GM18498 (cell line): ENCODE results near the gene KIF1C.

Experiments used
- ATAC-seq: cut with Tn5 transposase; IDR thresholded peaks from one replicate; pipeline ENCODE4 v1.9.1; 2021; ENCODE audit warnings: mild to moderate bottlenecking, moderate library complexity; ENCODE audit not compliant: unreplicated experiment

Gene KIF1C

DNA sequence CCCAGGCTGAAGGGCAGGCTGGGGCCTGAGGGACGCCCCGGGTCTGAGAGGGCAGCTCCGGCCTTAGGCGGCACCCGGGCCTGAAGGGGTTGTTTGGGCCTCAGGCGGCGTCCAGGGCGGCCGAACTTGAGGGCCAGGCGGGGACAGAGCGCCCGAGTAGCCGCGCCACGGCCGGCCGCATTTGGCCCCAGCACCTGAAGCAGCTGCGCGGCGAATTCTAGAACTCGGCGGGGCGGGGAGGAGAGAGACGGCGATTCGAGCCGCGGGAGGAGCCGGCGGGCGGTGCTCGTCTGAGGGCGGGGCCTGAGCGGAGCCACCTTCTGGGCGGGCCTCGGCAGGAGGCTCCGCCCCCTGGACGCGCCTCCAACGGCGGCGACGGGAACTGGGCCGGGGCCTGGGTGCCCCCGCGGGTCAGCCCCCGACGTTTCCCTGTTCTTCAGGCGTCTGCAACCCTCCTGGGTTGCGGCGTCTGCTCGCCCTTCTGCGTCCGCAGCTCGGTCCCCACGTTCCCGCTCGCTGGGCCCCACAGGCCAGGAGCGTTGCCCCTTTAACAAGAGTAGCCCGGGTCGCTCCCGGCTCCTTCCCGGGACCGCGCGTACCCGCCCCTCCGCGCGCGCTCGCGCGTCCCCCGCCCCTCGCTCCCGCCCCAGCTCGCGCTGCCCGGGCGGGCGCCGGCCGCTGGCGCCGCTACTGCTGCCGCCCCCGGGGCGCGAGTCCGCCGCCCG, at the start of gene KIF1C, which contains the start of gene INCA1:
Gene KIF1C (plus strand): TSS at position 649 of the 725 bp plus-strand sequence. CDS start 2,297 bp downstream, outside the sequence.
Gene INCA1 (minus strand): TSS at position 221 of the 725 bp plus-strand sequence. CDS start 3,085 bp downstream, outside the sequence.
- ATAC-seq = peak; percentile 88

DNA sequence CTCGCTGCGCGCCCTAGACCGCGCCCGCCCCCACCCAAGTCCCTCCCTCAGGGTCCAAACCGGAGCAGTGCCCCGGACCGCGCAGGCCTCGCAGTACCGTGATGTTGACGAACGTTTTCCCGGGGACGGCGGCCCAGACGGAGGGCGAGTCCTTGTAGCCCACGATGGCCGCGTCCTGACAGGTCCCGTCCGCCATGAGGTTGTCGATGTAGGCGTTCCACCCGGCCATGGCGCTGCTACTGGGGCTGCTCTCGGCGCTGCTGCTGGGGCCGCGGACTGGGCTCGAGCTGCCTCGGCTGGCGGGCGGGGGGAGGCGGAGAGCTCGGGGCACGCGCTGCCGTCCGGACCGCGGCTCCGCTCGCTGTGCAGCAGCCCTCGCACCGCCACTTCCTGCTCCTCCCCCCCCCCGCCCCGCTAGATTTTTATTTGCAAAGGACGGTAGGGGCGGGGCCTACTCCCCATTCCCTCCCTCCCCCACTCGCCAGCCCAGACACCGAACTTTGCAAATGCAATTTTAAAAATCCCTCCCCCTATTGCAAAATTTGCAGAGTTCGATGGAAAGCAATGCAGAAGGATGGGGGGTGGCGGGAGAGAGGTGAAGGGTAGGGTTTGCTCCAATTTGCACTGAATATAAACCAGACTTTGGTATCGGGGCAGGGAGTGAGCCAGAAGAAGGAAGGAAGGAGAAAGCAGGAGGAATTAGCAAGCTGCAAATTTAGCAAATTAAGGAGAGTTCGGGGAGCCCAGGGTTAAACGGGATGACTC, 49.4 kb upstream of the KIF1C start, which contains the start of gene PFN1:
Gene PFN1 (minus strand): TSS at position 365 of the 765 bp plus-strand sequence. CDS start 136 bp downstream, at position 229.
- peak; percentile 20 for ATAC-seq

- ATAC-seq = peak; percentile 37
Observed at GRCh38 chr17:4948931-4949320, 48.8 kb upstream of the KIF1C start.

DNA sequence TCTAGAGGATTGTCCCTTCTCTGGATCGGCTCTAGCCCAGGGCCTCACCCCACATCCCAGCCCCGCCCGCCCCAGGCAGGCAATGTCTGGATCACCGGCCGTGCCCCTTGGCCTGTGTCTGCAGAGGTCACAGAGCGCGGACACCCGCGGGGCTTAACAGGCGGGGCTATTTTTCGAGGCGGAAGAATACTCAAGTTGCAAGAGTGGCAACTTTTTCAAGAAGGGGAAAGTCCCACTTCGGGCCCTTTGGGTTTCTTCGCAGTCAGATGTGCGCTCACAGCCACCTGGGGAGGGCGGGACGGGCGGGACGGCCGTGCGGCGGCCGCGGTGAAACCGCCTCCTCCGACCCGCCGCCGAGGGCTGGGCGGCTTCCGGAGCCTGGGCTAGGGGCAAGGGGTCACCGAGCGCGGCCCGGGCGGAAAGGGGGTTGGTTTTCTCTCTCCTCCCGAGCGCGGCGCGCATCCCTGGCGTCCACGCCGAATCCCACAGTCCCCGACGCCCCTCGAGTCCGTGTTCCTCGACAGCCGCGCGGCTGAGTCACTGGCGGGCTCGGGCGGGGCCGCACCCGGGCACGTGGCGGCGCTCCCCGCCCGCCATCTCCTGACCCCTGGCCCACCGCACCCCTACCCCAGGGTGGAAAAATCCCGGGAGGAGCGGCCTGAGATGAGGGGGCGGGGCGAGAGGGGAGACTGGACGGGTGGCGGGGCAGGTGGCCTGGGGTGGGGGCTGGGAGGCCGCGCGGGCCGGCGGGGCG, 48.3 kb upstream of the KIF1C start:
- ATAC-seq = peak; percentile 36

GRCh38 chr17:4950075-4950745, 47.5 kb upstream of the KIF1C start:
- peak; percentile 3 for ATAC-seq

DNA sequence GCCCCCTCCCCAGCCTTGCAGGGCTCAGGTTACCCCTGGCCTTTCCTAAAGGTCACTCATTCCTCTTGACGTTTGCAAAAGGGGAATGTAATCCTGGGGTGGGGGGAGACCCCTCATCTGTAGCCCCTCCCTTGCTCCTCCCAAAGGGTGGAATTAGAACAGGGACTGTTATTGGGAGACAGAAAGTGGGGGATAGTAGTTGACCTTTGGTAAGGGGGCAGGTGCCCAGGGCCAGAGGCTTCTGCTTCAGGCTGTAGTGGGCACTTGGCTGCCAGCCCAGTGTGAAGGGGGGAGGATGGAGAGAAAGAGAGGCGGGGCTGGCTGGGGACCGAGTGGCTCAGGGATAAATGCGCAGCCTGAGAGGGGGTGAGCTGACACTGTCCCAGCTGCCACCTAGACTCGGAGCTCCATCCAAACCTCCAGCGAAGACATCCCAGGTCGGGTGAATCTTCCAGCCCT, 47.0 kb upstream of the KIF1C start, which contains the start of gene ENO3:
Gene ENO3 (plus strand): TSS at position 374 of the 459 bp plus-strand sequence. CDS start 711 bp downstream, outside the sequence.
- ATAC-seq = no peak

DNA sequence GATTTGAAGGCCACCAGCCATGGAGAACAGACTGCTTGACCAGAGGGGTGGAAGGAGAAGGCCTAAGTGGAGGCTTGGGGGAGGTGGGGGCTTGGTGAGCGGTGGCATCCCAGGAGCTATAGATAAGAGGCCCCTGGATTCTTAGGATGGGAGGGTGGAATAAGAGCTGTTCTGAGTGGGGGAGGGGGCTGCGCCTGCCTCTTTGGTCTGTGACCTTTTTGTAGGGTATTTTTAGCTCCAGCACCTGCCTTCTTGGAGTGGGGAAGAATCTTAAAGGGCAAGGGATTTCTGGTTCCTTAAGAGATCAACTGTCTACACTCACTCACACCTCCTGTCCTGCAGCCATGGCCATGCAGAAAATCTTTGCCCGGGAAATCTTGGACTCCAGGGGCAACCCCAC, 46.3 kb upstream of the KIF1C start:
- no peak for ATAC-seq

GRCh38 chr17:4953451-4953961, 44.2 kb upstream of the KIF1C start:
- no peak for ATAC-seq

DNA sequence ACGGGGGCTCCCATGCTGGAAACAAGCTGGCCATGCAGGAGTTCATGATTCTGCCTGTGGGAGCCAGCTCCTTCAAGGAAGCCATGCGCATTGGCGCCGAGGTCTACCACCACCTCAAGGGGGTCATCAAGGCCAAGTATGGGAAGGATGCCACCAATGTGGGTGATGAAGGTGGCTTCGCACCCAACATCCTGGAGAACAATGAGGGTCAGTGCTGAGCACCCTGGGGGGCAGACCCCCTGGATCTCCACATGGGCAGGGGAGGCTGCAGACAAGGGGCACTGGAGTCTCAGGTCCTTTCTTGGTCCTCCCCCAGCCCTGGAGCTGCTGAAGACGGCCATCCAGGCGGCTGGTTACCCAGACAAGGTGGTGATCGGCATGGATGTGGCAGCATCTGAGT, 42.7 kb upstream of the KIF1C start:
- no peak for ATAC-seq

DNA sequence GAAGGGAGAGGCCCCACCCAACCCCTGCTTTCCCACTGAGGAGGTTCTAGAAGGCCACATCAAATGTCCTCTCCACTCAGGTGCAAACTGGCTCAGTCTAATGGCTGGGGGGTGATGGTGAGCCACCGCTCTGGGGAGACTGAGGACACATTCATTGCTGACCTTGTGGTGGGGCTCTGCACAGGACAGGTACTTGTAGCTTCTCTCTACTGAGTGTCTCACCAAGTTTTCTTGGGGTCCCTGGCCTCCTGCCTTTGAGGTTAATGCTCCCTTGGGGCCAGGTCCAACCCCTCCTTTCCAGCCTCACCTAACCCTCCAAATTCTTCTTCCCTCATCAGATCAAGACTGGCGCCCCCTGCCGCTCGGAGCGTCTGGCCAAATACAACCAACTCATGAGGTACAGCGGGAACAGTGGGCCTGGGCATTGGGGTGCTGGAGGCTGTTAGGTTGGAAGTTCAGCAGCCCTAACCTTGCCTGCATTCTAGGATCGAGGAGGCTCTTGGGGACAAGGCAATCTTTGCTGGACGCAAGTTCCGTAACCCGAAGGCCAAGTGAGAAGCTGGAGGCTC, 41.2 kb upstream of the KIF1C start:
- ATAC-seq = no peak

GRCh38 chr17:4958102-4958501, 39.6 kb upstream of the KIF1C start:
- ATAC-seq = no peak

- ATAC-seq = no peak
Observed at GRCh38 chr17:4959261-4959965, 38.3 kb upstream of the KIF1C start.

- no peak for ATAC-seq
Observed at GRCh38 chr17:4960279-4960922, 37.3 kb upstream of the KIF1C start.

DNA sequence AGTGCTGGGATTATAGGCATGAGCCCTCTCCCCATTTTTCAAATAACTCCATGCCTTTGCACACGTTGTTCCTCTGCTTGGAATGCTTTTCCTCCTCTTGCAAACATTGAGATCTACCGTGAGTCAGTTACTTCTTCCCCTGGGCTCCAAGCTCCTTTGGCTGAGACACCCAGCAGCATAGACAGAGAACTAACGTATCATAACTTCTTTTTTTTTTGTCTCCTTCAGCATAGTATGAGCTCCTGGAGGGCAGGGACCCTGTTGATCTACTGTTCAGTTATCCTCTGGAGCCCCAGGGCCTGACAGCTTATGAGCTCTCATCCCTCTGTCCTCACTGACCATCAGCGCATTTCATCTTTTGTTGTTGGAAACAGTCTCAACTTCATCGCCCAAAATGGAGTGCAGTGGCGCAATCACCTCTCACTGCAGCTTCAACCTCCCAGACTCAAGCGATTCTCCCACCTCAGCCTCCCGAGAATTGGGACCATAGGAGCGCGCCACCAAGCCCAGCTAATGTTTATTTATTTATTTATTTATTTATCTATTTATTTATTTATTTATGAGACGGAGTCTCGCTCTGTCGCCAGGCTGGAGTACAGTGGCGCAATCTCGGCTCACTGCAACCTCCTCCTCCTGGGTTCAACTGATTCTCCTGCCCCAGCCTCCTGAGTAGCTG, 32.3 kb upstream of the KIF1C start:
- no peak for ATAC-seq

DNA sequence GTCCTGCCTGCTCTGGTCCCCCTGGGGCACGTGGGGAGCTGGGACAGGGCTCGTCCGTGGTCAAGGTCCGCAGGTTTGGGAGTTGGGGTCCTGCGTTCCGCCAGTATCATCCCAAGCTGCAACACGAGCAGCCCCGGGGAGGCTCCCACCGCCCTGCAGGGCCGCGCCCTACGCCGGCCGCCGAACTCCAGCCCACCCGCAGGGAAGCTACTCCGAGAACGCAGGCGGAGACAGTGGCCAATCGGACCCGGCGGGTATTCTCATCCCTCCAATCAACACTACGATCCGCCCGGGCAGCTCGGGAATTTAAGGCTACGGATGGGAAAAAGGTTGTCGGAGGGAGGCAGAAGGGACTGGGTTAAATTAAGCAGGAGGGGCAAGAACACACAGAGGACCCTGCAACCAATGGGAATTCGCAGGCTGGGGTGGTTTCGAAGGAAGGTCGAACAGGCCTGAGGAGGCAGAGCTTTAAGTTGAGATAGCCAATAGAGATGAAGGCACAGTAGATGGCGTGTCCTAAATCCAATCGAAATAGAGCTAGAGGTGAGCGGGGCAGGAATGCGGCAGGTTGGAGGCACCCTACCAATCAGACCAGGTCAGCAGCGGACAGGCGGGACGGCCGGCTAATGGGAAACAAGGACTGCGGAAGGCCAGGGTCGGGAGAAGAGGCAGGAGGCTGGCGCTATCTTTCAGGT, 30.8 kb upstream of the KIF1C start:
- ATAC-seq = peak; percentile 82

- peak; percentile 69 for ATAC-seq
Observed at GRCh38 chr17:4967539-4968485, 29.9 kb upstream of the KIF1C start, which contains the start of gene SPAG7. SPAG7 (minus strand) TSS chr17:4967817; CDS start chr17:4967804, 13 bp downstream.
